C4-2B (cell line): ENCODE data around the gene SULT2B1.

Experiments
- H3K27ac ChIP-seq: fragments of 450-650 bp; 2 replicates; pipeline ENCODE4 v1.5.1; 2017
- CTCF ChIP-seq: fragments of 450-650 bp; conservative IDR thresholded peaks from 2 replicates; pipeline ENCODE4 v1.5.1; 2017; ENCODE audit warnings: mild to moderate bottlenecking
- ZFX ChIP-seq: fragments of 450-650 bp; IDR thresholded peaks from 2 replicates; pipeline ENCODE4 v1.6.1; 2017

SULT2B1 gene

GRCh38 chr19:48613852-48614435, 62.0 kb downstream of the SULT2B1 start:
- no peak for TF ChIP-seq CTCF
- TF ChIP-seq ZFX = no peak
- peak overlapping the region; percentile 3; the same call in 1 of the 2 replicates for H3K27ac ChIP-seq

- TF ChIP-seq CTCF (no peak), ZFX (no peak)
These were observed 62.7 kb downstream of the SULT2B1 start, which contains the start of gene FAM83E for GRCh38 chr19:48614436-48615230. Gene FAM83E, minus strand, starts transcription at chr19:48615076. Its CDS starts 1,704 bp downstream, at chr19:48613372.

GRCh38 chr19:48615231-48616040, 63.5 kb downstream of the SULT2B1 start:
- peak overlapping the region; percentile 8; the same call in 1 of the 2 replicates for H3K27ac ChIP-seq
- TF ChIP-seq ZFX = no peak
- TF ChIP-seq CTCF = no peak

More at GRCh38 chr19:48614436-48615230, 62.7 kb downstream of the SULT2B1 start, which contains the start of gene FAM83E:
- peak within 1 kb of the TSS; percentile 8; the same call in 1 of the 2 replicates for H3K27ac ChIP-seq

GRCh38 chr19:48616041-48616436, 64.1 kb downstream of the SULT2B1 start:
- H3K27ac ChIP-seq = peak overlapping the region; percentile 8; the same call in 1 of the 2 replicates

GRCh38 chr19:48616491-48617056, 64.6 kb downstream of the SULT2B1 start:
- no peak for TF ChIP-seq ZFX
- no peak for TF ChIP-seq CTCF
- peak overlapping the region; percentile 96; the same call in 1 of the 2 replicates for H3K27ac ChIP-seq

More at GRCh38 chr19:48616041-48616436, 64.1 kb downstream of the SULT2B1 start:
- TF ChIP-seq ZFX (no peak), CTCF (no peak)

- TF ChIP-seq ZFX (no peak), CTCF (no peak; the same call in 1 of the 2 replicates)
- H3K27ac ChIP-seq = peak overlapping the region; percentile 96
These were observed 65.4 kb downstream of the SULT2B1 start for GRCh38 chr19:48617146-48617937.
